ENCODE results near the gene TRIO.

GRCh38 chr5:14464671-14465070 is 321.5 kb downstream of the TRIO start:
- TF ChIP-seq REST (IDR thresholded peaks at IDR 0.05; ENCODE audit: insufficient read depth in 1 of 2, low read depth in 2 of 2, low read length in 2 of 2) (no peak), SIN3A (IDR thresholded peaks at IDR 0.05; ENCODE audit: borderline replicate concordance, insufficient read depth, low read length) (no peak), POLR2AphosphoS5 (IDR thresholded peaks at IDR 0.05; ENCODE audit: low read depth, low read length) (no peak)

Measured in PFSK-1 (cell line).